ENCODE measurements around the gene OSBPL7. TPM values are rescaled to one million over a fixed set of nuclear protein-coding genes. Genes with fewer than 3 reads are reported as not detected.

The OSBPL7 gene
- polyA plus RNA-seq, 3 donors, result 1.6 to 17.3 (median 1.6) TPM

DNA sequence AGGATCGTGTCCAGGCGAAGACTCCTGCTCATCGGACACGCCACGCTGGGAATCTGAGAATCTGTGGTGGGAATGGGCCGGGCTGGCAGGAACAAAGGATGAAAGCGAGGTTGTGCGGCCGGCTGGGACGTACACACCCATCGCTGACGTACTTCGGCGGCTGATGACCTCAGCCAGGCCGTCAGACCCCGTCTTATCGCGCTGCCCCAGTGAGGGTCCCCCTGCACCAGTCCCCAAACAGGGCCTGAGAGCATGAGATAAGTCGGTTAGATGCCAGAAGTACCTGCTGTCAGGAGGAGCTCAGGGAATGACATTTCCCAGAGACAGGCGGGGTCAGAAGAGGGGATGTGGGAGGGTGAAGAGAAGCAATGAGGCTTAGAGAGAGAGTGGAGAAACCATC is 45.3 kb upstream of the OSBPL7 start:
- WGBS (ENCODE audit: insufficient coverage), result 91% methylated on average over 20 of the region's 20 CpGs
- DNase-seq, result no peak
- no peak overlapping the region for H2AFZ ChIP-seq (ENCODE audit: insufficient read depth, low read depth, low read length, poor library complexity, severe bottlenecking)
- H3K36me3 ChIP-seq (replicated peaks in 1 of 2; ENCODE audit: control insufficient read depth in 1 of 2, insufficient read depth in 2 of 2, low read length in 2 of 2), result no peaks in the 10 kb centered on the region
- Mint-ChIP-seq H3K36me3 (no peaks in the 10 kb centered on the region), H3K4me1 (peaks cover 8% of the 10 kb centered on the region), H3K27ac (no peak overlapping the region), H3K27me3 (ENCODE audit: low read depth in 3 of 3) (peaks cover 19 to 50% (median 29%) of the 10 kb centered on the region in 3 donors), H3K4me3 (no peak overlapping the region), H3K9me3 (peaks cover 0 to under 1% (median 0%) of the 10 kb centered on the region in 7 donors)
- intact Hi-C loops (cut with micrococcal nuclease), result no loop called here
- no peaks in the 10 kb centered on the region for H3K4me1 ChIP-seq (ENCODE audit: control insufficient read depth in 1 of 2, insufficient read depth in 2 of 2, low read length in 2 of 2)
- H3K9ac ChIP-seq (ENCODE audit: insufficient read depth, low read length, poor library complexity, severe bottlenecking), result no peak overlapping the region
- no peaks in the 10 kb centered on the region for H3K9me3 ChIP-seq (replicated peaks in 1 of 2; ENCODE audit: control insufficient read depth in 1 of 2, insufficient read depth in 1 of 2, low read length in 2 of 2)
- H3K79me2 ChIP-seq (ENCODE audit: insufficient read depth, low read length), result no peaks in the 10 kb centered on the region
- H3K27ac ChIP-seq (ENCODE audit: low read depth in 1 of 2, low read length in 2 of 2), result no peak overlapping the region
- no peak overlapping the region for H3K4me2 ChIP-seq (replicated peaks; ENCODE audit: extremely low read depth, low read length, poor library complexity, severe bottlenecking)
- H4K20me1 ChIP-seq (ENCODE audit: insufficient read depth, low read length), result no peaks in the 10 kb centered on the region
- H3K27me3 ChIP-seq (ENCODE audit: control insufficient read depth in 2 of 2, insufficient read depth in 2 of 2, low read length in 2 of 2), result peaks cover 12 to 17% of the 10 kb centered on the region in 2 donors
- no peak overlapping the region for H3K4me3 ChIP-seq (replicated peaks in 1 of 3; ENCODE audit: low read depth in 2 of 3, low read length in 3 of 3)
- TF ChIP-seq, protein P1, sequence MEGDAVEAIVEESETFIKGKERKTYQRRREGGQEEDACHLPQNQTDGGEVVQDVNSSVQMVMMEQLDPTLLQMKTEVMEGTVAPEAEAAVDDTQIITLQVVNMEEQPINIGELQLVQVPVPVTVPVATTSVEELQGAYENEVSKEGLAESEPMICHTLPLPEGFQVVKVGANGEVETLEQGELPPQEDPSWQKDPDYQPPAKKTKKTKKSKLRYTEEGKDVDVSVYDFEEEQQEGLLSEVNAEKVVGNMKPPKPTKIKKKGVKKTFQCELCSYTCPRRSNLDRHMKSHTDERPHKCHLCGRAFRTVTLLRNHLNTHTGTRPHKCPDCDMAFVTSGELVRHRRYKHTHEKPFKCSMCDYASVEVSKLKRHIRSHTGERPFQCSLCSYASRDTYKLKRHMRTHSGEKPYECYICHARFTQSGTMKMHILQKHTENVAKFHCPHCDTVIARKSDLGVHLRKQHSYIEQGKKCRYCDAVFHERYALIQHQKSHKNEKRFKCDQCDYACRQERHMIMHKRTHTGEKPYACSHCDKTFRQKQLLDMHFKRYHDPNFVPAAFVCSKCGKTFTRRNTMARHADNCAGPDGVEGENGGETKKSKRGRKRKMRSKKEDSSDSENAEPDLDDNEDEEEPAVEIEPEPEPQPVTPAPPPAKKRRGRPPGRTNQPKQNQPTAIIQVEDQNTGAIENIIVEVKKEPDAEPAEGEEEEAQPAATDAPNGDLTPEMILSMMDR (IDR thresholded peaks at IDR 0.05), result no peak

DNA sequence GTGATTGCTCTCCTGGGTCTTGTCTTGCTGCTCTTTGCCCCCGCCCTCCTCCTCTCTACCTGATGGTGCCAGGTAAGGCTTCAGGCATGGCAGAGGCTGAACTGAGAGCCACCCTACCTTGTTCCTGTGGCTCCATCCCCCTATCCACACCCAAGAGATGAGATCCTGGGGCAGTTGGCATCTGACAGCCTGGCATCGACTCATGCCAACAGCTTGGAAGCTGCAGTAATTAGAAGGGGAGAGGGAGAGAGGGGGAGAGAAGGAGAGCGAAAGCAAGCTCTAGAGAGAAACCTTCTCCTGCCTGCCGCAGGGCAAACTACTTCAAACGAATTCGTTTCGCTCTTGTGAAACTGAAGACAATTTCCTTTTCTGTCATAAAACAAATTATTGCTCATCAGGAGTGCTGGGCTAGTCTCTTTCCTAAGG is 43.2 kb upstream of the OSBPL7 start:
- Histone ChIP-seq H3K4me1 (ENCODE audit: control insufficient read depth in 1 of 2, insufficient read depth in 2 of 2, low read length in 2 of 2) (no peaks in the 10 kb centered on the region), H3K27ac (ENCODE audit: low read depth in 1 of 2, low read length in 2 of 2) (no peak overlapping the region), H3K27me3 (ENCODE audit: control insufficient read depth in 2 of 2, insufficient read depth in 2 of 2, low read length in 2 of 2) (peaks cover 0 to 4% of the 10 kb centered on the region in 2 donors), H3K4me2 (replicated peaks; ENCODE audit: extremely low read depth, low read length, poor library complexity, severe bottlenecking) (no peak overlapping the region), H3K9me3 (replicated peaks in 1 of 2; ENCODE audit: control insufficient read depth in 1 of 2, insufficient read depth in 1 of 2, low read length in 2 of 2) (no peaks in the 10 kb centered on the region), H3K4me3 (replicated peaks in 1 of 3; ENCODE audit: low read depth in 2 of 3, low read length in 3 of 3) (no peak overlapping the region), H3K79me2 (ENCODE audit: insufficient read depth, low read length) (no peaks in the 10 kb centered on the region), H3K9ac (ENCODE audit: insufficient read depth, low read length, poor library complexity, severe bottlenecking) (no peak overlapping the region), H4K20me1 (ENCODE audit: insufficient read depth, low read length) (no peaks in the 10 kb centered on the region), H3K36me3 (replicated peaks in 1 of 2; ENCODE audit: control insufficient read depth in 1 of 2, insufficient read depth in 2 of 2, low read length in 2 of 2) (no peaks in the 10 kb centered on the region), H2AFZ (ENCODE audit: insufficient read depth, low read depth, low read length, poor library complexity, severe bottlenecking) (no peak overlapping the region)
- no peak overlapping the region for H3K27ac Mint-ChIP-seq
- no peaks in the 10 kb centered on the region for H3K9me3 Mint-ChIP-seq
- H3K36me3 Mint-ChIP-seq, result no peaks in the 10 kb centered on the region
- 100% methylated on average over 1 of the region's 7 CpGs for WGBS (ENCODE audit: insufficient coverage)
- H3K4me3 Mint-ChIP-seq, result no peak overlapping the region
- peaks cover 7 to 33% (median 13%) of the 10 kb centered on the region in 3 donors for H3K27me3 Mint-ChIP-seq (ENCODE audit: low read depth in 3 of 3)
- intact Hi-C loops (cut with micrococcal nuclease), result no loop called here
- DNase-seq, result no peak
- H3K4me1 Mint-ChIP-seq, result peaks cover 8% of the 10 kb centered on the region
- TF ChIP-seq, protein P1 (IDR thresholded peaks at IDR 0.05), result no peak
